NCI-H510A (cell line): ENCODE measurements around the gene TRPM2.

Experiments
- DNase-seq: peaks from one replicate; lab custom pipeline; 2025; lab: John Stamatoyannopoulos, UW

Gene TRPM2

GRCh38 chr21:44485254-44485793 lies 131.9 kb downstream of the TRPM2 start:
- no peak for DNase-seq

- DNase-seq, result no peak
These were observed 132.4 kb downstream of the TRPM2 start for GRCh38 chr21:44485796-44486195.

- DNase-seq, result no peak
These were observed 132.9 kb downstream of the TRPM2 start for GRCh38 chr21:44486302-44486701.

DNA sequence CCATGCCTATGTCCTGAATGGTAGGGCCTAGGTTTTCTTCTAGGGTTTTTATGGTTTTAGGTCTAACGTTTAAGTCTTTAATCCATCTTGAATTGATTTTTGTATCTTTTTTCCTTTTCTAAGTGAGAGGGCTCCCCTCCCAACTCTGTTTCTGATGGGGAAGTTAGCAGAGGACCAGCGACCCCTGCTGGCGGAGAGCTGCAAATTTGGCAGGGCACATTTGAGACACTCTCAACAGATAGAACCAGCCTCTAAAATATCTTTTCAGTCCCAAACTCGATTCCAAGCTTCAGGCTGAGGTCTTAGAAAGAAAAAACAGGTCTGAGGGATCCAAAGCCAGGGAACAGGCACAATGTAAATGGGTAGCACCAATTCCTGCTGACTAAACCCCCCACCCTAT lies 134.4 kb downstream of the TRPM2 start:
- no peak for DNase-seq

GRCh38 chr21:44489962-44490361 lies 136.5 kb downstream of the TRPM2 start:
- no peak for DNase-seq

GRCh38 chr21:44490405-44490804 lies 137.0 kb downstream of the TRPM2 start:
- DNase-seq, result no peak

DNA sequence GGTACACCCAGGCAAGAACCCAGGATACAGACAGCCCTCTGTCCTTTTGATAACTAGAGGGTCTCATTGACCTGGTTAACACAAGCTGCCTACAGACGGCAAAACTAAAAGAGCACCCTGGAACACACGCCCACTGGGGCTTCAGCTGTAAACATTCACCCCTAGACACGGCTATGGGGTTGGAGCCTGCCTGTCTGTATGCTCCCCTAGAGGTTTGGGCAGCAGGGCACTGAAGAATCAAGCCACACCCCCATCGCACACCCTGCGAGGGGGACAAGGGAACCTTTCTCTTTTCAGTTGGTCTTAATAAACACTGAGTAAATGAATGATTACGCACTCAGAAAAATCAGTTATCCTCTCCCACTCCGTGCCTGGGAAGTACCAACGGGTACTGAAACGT lies 137.4 kb downstream of the TRPM2 start:
- no peak for DNase-seq
